Activated CD4-positive, alpha-beta T cell treated with anti-CD3 and anti-CD28 coated beads, Interleukin-2, Interleukin-6, amounts not matched to agents 100 ng/mL and 50 ng/mL, durations not matched to agents 16 hours and 8 hours (primary cell): ENCODE measurements around the gene CAMKK1.
A peak's percentile ranks its signal among the peaks of the same experiment; 100 is the strongest.
"Not testable (repeated sequence)": the region's sequence is repeated elsewhere in the genome, so short reads cannot be mapped to it uniquely, and the experiment has no call there.

ENCODE experiments used
- DNase-seq: peaks from one replicate; pipeline ENCODE4 v3.0.0-alpha.2; 2020

Gene CAMKK1

DNA sequence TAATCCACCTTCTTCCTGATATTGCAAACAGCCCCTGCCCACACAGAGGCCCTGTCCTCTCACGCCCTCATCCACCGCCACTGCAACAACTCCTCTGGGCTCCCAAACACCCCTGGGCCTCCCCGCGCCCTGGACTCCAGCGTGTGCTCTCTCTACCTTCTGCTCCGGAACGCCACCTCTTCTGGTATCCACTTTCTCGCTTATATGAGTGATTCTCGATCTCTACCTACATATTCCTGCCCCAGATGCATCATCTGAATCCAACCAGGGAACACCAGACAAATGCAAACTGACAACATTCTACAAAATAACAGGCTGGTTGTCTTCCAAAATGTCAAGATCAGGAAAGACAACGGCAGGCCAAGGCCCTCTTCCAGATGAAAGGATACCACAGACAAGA is 19.0 kb downstream of the CAMKK1 start:
- no peak for DNase-seq

GRCh38 chr17:3870871-3871306 is 22.0 kb downstream of the CAMKK1 start:
- no peak for DNase-seq

DNA sequence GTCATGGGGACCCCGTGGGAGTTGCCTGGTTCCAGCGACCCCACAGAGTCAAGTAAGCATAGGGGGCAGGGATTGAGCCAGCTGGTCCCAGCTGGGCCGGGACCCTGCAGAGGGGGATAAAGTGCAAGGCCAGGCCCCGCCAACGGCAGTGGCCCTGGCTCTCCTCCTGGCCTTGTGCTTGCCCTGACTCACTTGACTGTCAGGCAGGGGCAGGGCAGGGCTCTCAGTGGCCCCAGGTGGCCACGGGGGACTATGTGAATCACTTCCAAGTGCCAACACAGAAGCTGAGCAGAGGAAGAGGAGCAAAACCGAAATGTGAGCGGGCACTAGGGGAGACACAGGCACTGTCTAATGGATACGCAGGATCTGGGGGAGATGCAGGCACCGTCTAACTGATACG is 25.2 kb downstream of the CAMKK1 start:
- DNase-seq = no peak

DNA sequence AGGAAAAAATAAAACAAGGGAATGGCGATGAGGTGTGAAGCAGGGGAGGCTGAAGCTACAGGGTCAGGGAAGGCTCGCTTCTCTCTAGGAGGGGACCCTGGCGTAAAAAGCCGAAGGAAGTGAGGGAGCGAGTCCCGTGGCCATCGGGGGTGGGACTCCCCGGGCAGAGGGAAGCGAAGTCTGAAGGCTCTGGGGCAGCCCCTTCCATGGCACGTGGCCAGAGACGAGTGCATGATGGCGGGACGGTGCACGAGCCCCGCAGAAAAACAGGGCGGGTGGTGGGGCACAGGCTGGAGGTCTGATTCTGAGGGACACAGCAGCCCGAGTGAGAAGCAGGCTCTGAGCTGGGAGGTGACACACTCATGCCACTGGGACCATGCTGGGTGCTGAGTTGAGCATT is 25.7 kb downstream of the CAMKK1 start:
- DNase-seq = no peak

GRCh38 chr17:3866276-3866675 is 26.6 kb downstream of the CAMKK1 start:
- DNase-seq = no peak

- no peak for DNase-seq
Observed at GRCh38 chr17:3865176-3865575, 27.7 kb downstream of the CAMKK1 start.

DNA sequence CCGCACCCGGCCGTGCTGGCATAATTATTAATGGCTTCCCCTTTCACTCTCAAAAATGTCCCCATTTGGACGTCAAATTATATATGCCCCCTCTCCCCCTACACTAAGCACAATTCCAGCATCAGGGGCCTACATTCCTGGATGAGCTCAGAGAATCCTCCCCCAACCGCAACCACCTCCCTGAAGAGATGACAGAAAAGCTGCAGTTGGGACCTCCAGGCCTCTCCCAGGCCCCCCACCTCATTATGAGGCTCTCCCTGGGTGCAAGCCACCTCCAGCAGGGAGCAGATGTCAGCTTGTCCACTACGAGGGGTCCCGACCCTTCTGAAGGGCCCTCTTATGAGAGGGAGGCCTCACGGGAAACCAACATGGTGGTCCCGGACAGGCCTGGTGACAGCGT is 28.3 kb downstream of the CAMKK1 start:
- no peak for DNase-seq

- no peak for DNase-seq
Observed at GRCh38 chr17:3861761-3862681, 30.8 kb downstream of the CAMKK1 start.

GRCh38 chr17:3860939-3861700 is 31.7 kb downstream of the CAMKK1 start:
- DNase-seq = no peak

DNA sequence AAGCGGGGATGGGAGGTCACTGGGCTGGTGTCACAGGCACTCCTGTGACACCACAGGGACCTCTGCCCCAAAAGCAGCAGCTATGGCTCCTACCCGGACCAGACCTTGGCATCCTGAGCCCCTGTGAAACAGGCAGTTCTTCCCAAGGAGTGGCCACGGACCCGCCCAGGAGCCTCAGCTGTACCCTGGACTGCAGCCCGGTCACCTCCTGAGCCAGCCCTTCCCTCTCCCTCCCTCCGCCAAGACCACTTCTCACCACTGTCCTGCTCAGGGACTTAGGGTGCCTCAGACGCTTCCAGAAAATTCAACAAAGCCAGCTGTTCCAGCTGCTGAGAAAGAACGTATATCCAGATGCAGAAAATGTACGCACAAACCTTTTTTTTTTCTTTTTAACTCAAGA is 32.9 kb downstream of the CAMKK1 start:
- no peak for DNase-seq

GRCh38 chr17:3857261-3858105 is 35.4 kb downstream of the CAMKK1 start:
- no peak for DNase-seq

DNA sequence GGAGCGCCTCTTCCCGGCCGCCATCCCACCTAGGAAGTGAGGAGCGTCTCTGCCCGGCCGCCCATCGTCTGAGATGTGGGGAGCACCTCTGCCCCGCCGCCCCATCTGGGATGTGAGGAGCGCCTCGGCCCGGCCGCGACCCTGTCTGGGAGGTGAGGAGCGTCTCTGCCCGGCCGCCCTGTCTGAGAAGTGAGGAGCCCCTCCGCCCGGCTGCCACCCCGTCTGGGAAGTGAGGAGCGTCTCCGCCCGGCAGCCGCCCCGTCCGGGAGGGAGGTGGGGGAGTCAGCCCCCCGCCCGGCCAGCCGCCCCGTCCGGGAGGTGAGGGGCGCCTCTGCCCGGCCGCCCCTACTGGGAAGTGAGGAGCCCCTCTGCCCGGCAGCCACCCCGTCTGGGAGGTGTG is 38.6 kb downstream of the CAMKK1 start:
- DNase-seq = not testable (repeated sequence)

GRCh38 chr17:3852561-3852960 is 40.3 kb downstream of the CAMKK1 start:
- no peak for DNase-seq

- no peak for DNase-seq
Observed at GRCh38 chr17:3851461-3852100, 41.3 kb downstream of the CAMKK1 start.

GRCh38 chr17:3848229-3848835 is 44.5 kb downstream of the CAMKK1 start:
- DNase-seq = no peak

DNA sequence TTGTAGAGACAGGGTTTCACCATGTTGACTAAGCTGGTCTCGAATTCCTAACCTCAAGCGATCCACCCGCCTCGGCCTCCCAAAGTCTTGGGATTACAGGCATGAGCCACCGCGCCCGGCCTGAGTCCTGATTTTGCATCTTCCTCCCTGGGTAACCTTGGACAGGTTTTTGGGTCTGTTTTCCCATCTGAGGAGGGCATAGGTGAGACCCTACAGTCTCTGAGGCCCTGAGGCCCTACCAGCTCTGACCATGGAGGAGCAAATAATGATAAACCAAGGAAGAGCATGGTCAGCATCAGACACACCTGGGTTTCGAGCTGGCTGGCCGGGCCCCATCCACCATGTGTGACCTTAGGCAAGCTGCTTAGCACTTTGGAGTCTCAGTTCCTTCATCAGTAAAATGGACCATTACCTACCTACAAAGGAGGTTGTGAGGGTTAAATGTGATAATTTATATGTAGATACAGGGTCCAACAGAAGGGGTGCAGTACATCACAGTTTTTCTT is 45.6 kb downstream of the CAMKK1 start:
- no peak for DNase-seq

- no peak for DNase-seq
Observed at GRCh38 chr17:3846437-3847164, 46.3 kb downstream of the CAMKK1 start.

GRCh38 chr17:3845621-3846436 is 47.0 kb downstream of the CAMKK1 start, which contains the start of gene NCBP3:
TSS of gene NCBP3 (minus strand) at chr17:3846246. CDS start at chr17:3846223, 23 bp downstream.
- peak; percentile 95 for DNase-seq

DNA sequence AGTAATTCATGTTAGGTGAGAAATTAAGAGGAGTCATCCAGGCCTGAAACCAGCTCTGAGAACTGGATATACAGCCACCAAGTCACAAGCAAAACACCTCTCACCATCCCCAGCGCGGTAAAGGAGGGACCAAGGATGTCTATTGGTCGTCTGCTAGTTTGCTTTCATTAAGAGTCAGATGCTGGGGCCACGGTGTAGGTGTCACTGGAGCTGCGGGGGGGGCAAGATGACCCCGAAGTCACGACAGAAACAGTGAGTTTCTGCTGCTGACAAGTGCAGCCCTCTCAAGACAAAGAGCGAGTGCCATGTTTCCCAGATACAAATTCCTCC is 47.6 kb downstream of the CAMKK1 start:
- DNase-seq = peak; percentile 68

DNA sequence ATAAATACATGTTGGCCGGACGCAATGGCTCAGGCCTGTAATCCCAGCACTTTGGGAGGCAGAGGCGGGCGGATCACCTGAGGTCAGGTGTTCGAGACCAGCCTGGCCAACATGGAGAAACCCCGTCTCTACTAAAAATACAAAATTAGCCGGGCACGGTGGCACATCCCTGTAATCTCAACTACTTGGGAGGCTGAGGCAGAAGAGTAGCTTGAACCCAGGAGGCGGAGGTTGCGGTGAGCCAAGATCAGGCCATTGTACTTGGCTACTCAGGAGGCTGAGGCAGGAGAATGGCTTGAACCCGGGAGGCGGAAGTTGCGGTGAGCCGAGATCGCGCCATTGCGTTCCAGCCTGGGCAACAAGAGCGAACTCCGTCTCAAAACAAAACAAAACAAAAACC is 48.3 kb downstream of the CAMKK1 start:
- not testable (repeated sequence) for DNase-seq
